ENCODE data around the gene PUSL1.

PUSL1 gene

GRCh38 chr1:1345384-1345783 is 37.0 kb downstream of the PUSL1 start:
- TF ChIP-seq CTCF (IDR thresholded peaks at IDR 0.05; ENCODE audit: low read depth, low read length, missing control alignments): no peak
- no peak overlapping the region for H3K4me3 ChIP-seq (ENCODE audit: low read depth, low read length)
- DNase-seq (ENCODE audit: low read depth): no peak

GRCh38 chr1:1345860-1346500 is 37.6 kb downstream of the PUSL1 start:
- no peak for DNase-seq (ENCODE audit: low read depth)
- TF ChIP-seq CTCF (IDR thresholded peaks at IDR 0.05; ENCODE audit: low read depth, low read length, missing control alignments): no peak
- H3K4me3 ChIP-seq (ENCODE audit: low read depth, low read length): no peak overlapping the region

- no peak for DNase-seq (ENCODE audit: low read depth)
- no peak overlapping the region for H3K4me3 ChIP-seq (ENCODE audit: low read depth, low read length)
- TF ChIP-seq CTCF (IDR thresholded peaks at IDR 0.05; ENCODE audit: low read depth, low read length, missing control alignments): no peak
Observed at GRCh38 chr1:1346501-1346890, 38.1 kb downstream of the PUSL1 start.

- no peak for DNase-seq (ENCODE audit: low read depth)
- no peak for TF ChIP-seq CTCF (IDR thresholded peaks at IDR 0.05; ENCODE audit: low read depth, low read length, missing control alignments)
- no peak overlapping the region for H3K4me3 ChIP-seq (ENCODE audit: low read depth, low read length)
Observed at GRCh38 chr1:1347026-1347595, 38.7 kb downstream of the PUSL1 start.

GRCh38 chr1:1347663-1348419 is 39.4 kb downstream of the PUSL1 start:
- DNase-seq (ENCODE audit: low read depth): no peak
- peak overlapping the region; percentile 82 for H3K4me3 ChIP-seq (ENCODE audit: low read depth, low read length)
- no peak for TF ChIP-seq CTCF (IDR thresholded peaks at IDR 0.05; ENCODE audit: low read depth, low read length, missing control alignments)

GRCh38 chr1:1348420-1349255 is 40.2 kb downstream of the PUSL1 start:
- H3K4me3 ChIP-seq (ENCODE audit: low read depth, low read length): peak overlapping the region; percentile 82
- TF ChIP-seq CTCF (IDR thresholded peaks at IDR 0.05; ENCODE audit: low read depth, low read length, missing control alignments): no peak
- DNase-seq (ENCODE audit: low read depth): no peak

Data from GM12864 (cell line).